WERI-Rb-1 (cell line): ENCODE data around the gene RNPEP.
"Not testable (repeated sequence)": the region's sequence is repeated elsewhere in the genome, so short reads cannot be mapped to it uniquely, and the experiment has no call there.

Experiments used
- DNase-seq: peaks from one replicate; pipeline ENCODE4 v3.0.0-alpha.2; 2020
- H3K27ac ChIP-seq: fragments of 250-450 bp; sonication (Bioruptor Pico); 2 replicates; pipeline ENCODE4 v1.5.1; 2020; ENCODE audit warnings: mild to moderate bottlenecking, moderate library complexity
- H3K27me3 ChIP-seq: fragments of 250-450 bp; sonication (Bioruptor Pico); 2 replicates; pipeline ENCODE4 v1.5.1; 2021; ENCODE audit warnings: mild to moderate bottlenecking, low read depth, moderate library complexity; ENCODE audit not compliant: insufficient read depth, severe bottlenecking
- H3K36me3 ChIP-seq: fragments of 250-450 bp; sonication (Bioruptor Pico); 2 replicates; pipeline ENCODE4 v1.5.1; 2020; ENCODE audit warnings: mild to moderate bottlenecking, moderate library complexity
- H3K4me3 ChIP-seq: 2 replicates; pipeline ENCODE4 v1.5.1; 2011; ENCODE audit warnings: low read depth, mild to moderate bottlenecking, control low read depth, low read length
- H3K9me3 ChIP-seq: fragments of 250-450 bp; sonication (Bioruptor Pico); 2 replicates; pipeline ENCODE4 v1.5.1; 2021; ENCODE audit warnings: mild to moderate bottlenecking, moderate library complexity; ENCODE audit not compliant: severe bottlenecking
- TF ChIP-seq, protein P1 (sequence below): IDR thresholded peaks from 2 replicates; pipeline ENCODE4 v1.5.1; 2011; ENCODE audit warnings: low read depth, mild to moderate bottlenecking, control low read depth, inconsistent platforms, low read length

Gene RNPEP

DNA sequence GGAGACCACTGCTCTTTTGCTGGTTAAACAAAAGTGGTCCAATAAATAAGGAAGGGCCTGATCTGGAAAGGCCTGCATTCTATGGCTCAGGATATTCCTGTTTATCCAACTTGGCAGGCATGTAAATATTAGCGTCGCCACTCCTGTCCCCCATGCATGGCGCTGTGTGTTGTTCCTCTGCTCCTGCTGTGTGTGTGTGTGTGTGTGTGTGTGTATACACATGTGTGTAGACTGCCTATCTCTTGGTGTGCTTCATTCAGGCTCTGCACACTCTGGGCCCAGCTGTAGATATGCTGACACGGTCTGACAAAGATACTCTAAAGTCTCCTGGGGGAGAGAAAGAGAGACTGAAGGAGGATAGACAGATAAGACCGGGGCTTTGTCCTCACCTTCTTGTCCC lies 42.9 kb upstream of the RNPEP start:
- peak overlapping the region; percentile 82 for H3K27ac ChIP-seq
- DNase-seq, result no peak
- no peaks in the 10 kb centered on the region for H3K27me3 ChIP-seq
- no peaks in the 10 kb centered on the region for H3K36me3 ChIP-seq
- no peaks in the 10 kb centered on the region for H3K9me3 ChIP-seq
- TF ChIP-seq, protein P1, sequence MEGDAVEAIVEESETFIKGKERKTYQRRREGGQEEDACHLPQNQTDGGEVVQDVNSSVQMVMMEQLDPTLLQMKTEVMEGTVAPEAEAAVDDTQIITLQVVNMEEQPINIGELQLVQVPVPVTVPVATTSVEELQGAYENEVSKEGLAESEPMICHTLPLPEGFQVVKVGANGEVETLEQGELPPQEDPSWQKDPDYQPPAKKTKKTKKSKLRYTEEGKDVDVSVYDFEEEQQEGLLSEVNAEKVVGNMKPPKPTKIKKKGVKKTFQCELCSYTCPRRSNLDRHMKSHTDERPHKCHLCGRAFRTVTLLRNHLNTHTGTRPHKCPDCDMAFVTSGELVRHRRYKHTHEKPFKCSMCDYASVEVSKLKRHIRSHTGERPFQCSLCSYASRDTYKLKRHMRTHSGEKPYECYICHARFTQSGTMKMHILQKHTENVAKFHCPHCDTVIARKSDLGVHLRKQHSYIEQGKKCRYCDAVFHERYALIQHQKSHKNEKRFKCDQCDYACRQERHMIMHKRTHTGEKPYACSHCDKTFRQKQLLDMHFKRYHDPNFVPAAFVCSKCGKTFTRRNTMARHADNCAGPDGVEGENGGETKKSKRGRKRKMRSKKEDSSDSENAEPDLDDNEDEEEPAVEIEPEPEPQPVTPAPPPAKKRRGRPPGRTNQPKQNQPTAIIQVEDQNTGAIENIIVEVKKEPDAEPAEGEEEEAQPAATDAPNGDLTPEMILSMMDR, result no peak
- H3K4me3 ChIP-seq, result peak overlapping the region; percentile 11

DNA sequence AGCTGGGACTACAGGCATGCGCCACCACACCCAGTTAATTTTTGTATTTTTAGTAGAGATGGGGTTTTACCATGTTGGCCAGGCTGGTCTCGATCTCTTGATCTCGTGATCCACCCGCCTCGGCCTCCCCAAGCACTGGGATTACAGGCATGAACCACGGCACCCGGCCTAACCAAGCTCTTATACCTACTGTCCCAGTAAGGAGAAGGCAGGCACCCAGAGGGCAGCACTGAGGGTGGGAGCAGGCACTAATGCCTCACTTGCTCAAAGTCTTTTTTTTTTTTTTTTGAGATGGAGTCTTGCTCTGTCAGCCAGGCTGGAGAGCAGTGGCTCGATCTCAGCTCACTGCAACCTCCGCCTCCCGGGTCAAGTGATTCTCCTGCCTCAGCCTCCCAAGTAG lies 42.1 kb upstream of the RNPEP start:
- not testable (repeated sequence) for H3K27me3 ChIP-seq, H3K4me3 ChIP-seq, H3K9me3 ChIP-seq, H3K36me3 ChIP-seq
- peak; percentile 78 for DNase-seq
- peak overlapping the region; percentile 82 for H3K27ac ChIP-seq
- TF ChIP-seq, protein P1, result peak; percentile 21; the same call in 1 of the 2 replicates

DNA sequence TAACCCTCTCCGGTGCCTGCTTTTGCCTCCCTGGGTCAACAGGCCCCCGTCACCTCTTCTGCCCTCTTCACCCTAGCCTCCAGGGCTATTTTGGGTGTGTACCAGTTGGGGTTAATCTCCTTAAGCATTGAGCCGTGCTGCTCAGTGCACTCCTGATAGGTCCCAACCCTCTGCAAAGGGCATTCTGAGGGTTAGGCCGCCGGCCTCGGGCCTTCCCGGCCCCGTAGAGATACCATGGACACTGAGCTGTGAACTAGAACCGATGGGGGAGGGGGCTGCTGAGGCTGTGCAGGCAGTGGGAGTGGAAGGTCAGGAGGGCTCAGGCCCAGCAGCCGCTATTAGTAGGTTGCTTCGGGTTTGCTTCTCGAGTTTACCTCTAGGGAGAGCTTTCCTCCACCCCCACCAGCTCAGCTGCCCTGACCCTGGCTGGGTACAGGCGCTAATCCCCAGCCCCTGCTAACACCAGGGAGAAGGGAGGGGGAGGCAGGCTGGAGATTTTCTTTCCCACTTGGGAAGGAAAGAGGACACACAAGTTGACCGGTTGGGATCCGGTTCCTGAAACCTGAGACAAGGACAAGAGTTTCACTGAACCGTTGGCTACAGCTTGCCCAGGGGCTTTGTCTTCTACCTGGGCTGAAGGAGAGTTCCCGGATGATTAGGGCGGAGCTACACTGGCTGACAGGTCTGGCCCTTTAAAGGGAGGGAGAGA lies 40.9 kb upstream of the RNPEP start:
- TF ChIP-seq, protein P1, result peak; percentile 55
- Histone ChIP-seq H3K36me3 (no peaks in the 10 kb centered on the region), H3K27me3 (no peaks in the 10 kb centered on the region), H3K27ac (peak overlapping the region; percentile 82), H3K9me3 (no peaks in the 10 kb centered on the region), H3K4me3 (peak overlapping the region; percentile 32)
- DNase-seq, result peak; percentile 100

DNA sequence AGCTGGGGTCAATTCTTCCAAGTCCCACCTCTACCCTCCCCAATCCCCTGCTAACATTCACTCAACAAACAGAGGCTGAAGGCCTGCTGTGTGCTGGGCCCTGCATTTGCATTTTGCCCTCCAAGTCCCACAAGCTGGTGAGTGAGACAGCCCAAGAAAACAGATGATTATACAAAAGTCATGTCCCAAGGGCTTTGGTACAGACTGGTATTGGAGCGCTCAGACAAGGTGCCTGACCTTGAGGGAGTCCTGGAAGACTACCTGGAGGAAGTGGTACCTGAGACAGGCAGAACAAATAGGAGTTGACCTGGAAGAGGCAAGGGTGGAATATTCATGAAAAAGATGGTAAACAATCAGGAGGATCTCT lies 40.3 kb upstream of the RNPEP start:
- H3K4me3 ChIP-seq, result peak overlapping the region; percentile 32
- no peaks in the 10 kb centered on the region for H3K9me3 ChIP-seq
- no peaks in the 10 kb centered on the region for H3K36me3 ChIP-seq
- DNase-seq, result no peak
- peak overlapping the region; percentile 82 for H3K27ac ChIP-seq
- H3K27me3 ChIP-seq, result no peaks in the 10 kb centered on the region
- TF ChIP-seq, protein P1, result no peak

DNA sequence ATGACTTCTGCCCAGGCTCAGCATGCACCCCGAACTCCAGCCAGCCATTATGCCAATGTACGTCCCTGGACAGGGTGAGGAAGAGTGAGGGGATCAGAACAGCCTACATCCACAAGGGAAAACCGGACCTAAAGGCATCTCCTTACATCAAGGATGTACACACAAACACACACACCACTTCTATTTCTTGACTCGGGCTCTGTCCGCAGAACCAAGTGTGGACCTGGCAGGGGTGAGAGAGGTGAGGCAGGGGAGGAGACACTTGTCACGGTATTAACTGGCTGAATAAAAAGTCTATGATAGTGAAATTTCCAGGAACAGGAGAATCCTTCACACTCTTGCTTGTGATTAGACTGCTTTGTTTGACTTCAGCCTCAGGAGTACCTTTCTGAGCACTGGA lies 38.4 kb upstream of the RNPEP start:
- Histone ChIP-seq H3K27ac (peak overlapping the region; percentile 82; the same call in 1 of the 2 replicates), H3K9me3 (no peaks in the 10 kb centered on the region), H3K36me3 (no peaks in the 10 kb centered on the region), H3K27me3 (no peaks in the 10 kb centered on the region), H3K4me3 (no peak overlapping the region; the same call in 1 of the 2 replicates)
- TF ChIP-seq, protein P1, result no peak
- no peak for DNase-seq

DNA sequence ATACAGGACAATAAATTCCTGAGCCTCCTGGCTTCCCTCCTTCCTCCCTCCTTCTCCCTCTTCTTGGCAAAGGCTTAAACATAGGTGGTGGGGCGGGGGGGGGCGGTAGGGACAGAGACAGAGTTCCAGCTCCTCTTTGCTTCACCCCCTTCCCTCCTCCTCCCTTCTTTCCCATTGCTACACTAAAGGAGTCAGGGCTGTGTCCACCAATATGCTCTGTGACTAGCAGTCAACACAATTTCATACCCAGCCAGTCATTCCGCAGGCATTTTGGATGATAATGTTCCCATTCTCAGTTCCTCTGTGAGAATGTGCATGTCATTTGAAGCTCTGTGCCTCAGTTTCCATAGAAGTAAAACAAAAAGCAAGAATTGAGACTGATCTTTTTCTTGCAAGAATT lies 37.8 kb upstream of the RNPEP start:
- TF ChIP-seq, protein P1, result no peak
- no peaks in the 10 kb centered on the region for H3K36me3 ChIP-seq
- H3K27ac ChIP-seq, result no peak overlapping the region
- no peaks in the 10 kb centered on the region for H3K9me3 ChIP-seq
- peak overlapping the region; percentile 71 for H3K4me3 ChIP-seq
- DNase-seq, result no peak
- H3K27me3 ChIP-seq, result no peaks in the 10 kb centered on the region
